Measurements from ENCODE around the gene KCNC1. TPM values are rescaled to one million over a fixed set of nuclear protein-coding genes. Genes with fewer than 3 reads are reported as not detected.

KCNC1 gene
- total and polyA plus RNA-seq, 2 experiments from 2014 or later = 0.01 to 0.20 TPM

- DNase-seq (ENCODE audit: low spot score) = no peak
- Histone ChIP-seq H3K4me1 (ENCODE audit: insufficient read depth) (no peaks in the 10 kb centered on the region), H3K27ac (no peak overlapping the region), H3K36me3 (replicated peaks; ENCODE audit: insufficient read depth, low read depth) (no peaks in the 10 kb centered on the region), H3K4me2 (no peak overlapping the region), H2AFZ (no peak overlapping the region), H3K79me2 (no peaks in the 10 kb centered on the region), H3K4me3 (no peak overlapping the region), H3K9me2 (replicated peaks; ENCODE audit: insufficient read depth) (no peaks in the 10 kb centered on the region), H4K20me1 (ENCODE audit: insufficient read depth, poor library complexity, severe bottlenecking) (no peaks in the 10 kb centered on the region), H3K27me3 (peaks cover 72% of the 10 kb centered on the region), H3K9me3 (ENCODE audit: low read depth) (no peaks in the 10 kb centered on the region)
- no peak for TF ChIP-seq EZH2phosphoT487 (IDR thresholded peaks at IDR 0.05; ENCODE audit: low read depth, severe bottlenecking, unreplicated experiment)
- TF ChIP-seq CTCF (IDR thresholded peaks at IDR 0.05; ENCODE audit: poor library complexity) = no peak
- TF ChIP-seq EZH2 (IDR thresholded peaks at IDR 0.05; ENCODE audit: borderline replicate concordance) = no peak
- 93% methylated on average over 10 of the region's 10 CpGs for WGBS (ENCODE audit: low lambda C conversion rate, missing lambda C conversion rate)
These were observed 40.0 kb upstream of the KCNC1 start for GRCh38 chr11:17694494-17695110.

GRCh38 chr11:17695454-17696441, 38.8 kb upstream of the KCNC1 start:
- Histone ChIP-seq H3K27me3 (peaks cover 61% of the 10 kb centered on the region), H2AFZ (no peak overlapping the region), H3K9me3 (ENCODE audit: low read depth) (no peaks in the 10 kb centered on the region), H3K4me2 (peak overlapping the region; percentile 69), H3K36me3 (replicated peaks; ENCODE audit: insufficient read depth, low read depth) (no peaks in the 10 kb centered on the region), H3K9me2 (replicated peaks; ENCODE audit: insufficient read depth) (no peaks in the 10 kb centered on the region), H3K4me1 (ENCODE audit: insufficient read depth) (no peaks in the 10 kb centered on the region), H4K20me1 (ENCODE audit: insufficient read depth, poor library complexity, severe bottlenecking) (no peaks in the 10 kb centered on the region), H3K4me3 (no peak overlapping the region), H3K79me2 (no peaks in the 10 kb centered on the region), H3K27ac (no peak overlapping the region)
- no peak for DNase-seq (ENCODE audit: low spot score)
- 30% methylated on average over 14 of the region's 68 CpGs for WGBS (ENCODE audit: low lambda C conversion rate, missing lambda C conversion rate)
- no peak for TF ChIP-seq EZH2 (IDR thresholded peaks at IDR 0.05; ENCODE audit: borderline replicate concordance)
- no peak for TF ChIP-seq EZH2phosphoT487 (IDR thresholded peaks at IDR 0.05; ENCODE audit: low read depth, severe bottlenecking, unreplicated experiment)
- TF ChIP-seq CTCF (IDR thresholded peaks at IDR 0.05; ENCODE audit: poor library complexity) = no peak

- 85% methylated on average over 5 of the region's 5 CpGs for WGBS (ENCODE audit: low lambda C conversion rate, missing lambda C conversion rate)
- Histone ChIP-seq H3K4me1 (ENCODE audit: insufficient read depth) (no peaks in the 10 kb centered on the region), H2AFZ (no peak overlapping the region), H3K79me2 (no peaks in the 10 kb centered on the region), H3K27me3 (peaks cover 57% of the 10 kb centered on the region), H3K36me3 (replicated peaks; ENCODE audit: insufficient read depth, low read depth) (no peaks in the 10 kb centered on the region), H4K20me1 (ENCODE audit: insufficient read depth, poor library complexity, severe bottlenecking) (no peaks in the 10 kb centered on the region), H3K9me3 (ENCODE audit: low read depth) (no peaks in the 10 kb centered on the region), H3K9me2 (replicated peaks; ENCODE audit: insufficient read depth) (no peaks in the 10 kb centered on the region), H3K4me3 (no peak overlapping the region), H3K4me2 (no peak overlapping the region), H3K27ac (no peak overlapping the region)
- DNase-seq (ENCODE audit: low spot score) = no peak
- no peak for TF ChIP-seq CTCF (IDR thresholded peaks at IDR 0.05; ENCODE audit: poor library complexity)
- TF ChIP-seq EZH2 (IDR thresholded peaks at IDR 0.05; ENCODE audit: borderline replicate concordance) = no peak
- no peak for TF ChIP-seq EZH2phosphoT487 (IDR thresholded peaks at IDR 0.05; ENCODE audit: low read depth, severe bottlenecking, unreplicated experiment)
These were observed 37.8 kb upstream of the KCNC1 start for GRCh38 chr11:17696741-17697140.
